Panc1 (cell line): Measurements from ENCODE around the gene KATNAL1.

ENCODE experiments used
- POLR2AphosphoS5 ChIP-seq: IDR thresholded peaks from 2 replicates; pipeline ENCODE4 v1.6.1; 2012; ENCODE audit warnings: mild to moderate bottlenecking, low read depth, low read length, moderate library complexity
- TF ChIP-seq, protein P1 (sequence below): fragments of 450-650 bp; IDR thresholded peaks from 2 replicates; pipeline ENCODE4 v1.5.1; 2017; ENCODE audit warnings: mild to moderate bottlenecking

DNA sequence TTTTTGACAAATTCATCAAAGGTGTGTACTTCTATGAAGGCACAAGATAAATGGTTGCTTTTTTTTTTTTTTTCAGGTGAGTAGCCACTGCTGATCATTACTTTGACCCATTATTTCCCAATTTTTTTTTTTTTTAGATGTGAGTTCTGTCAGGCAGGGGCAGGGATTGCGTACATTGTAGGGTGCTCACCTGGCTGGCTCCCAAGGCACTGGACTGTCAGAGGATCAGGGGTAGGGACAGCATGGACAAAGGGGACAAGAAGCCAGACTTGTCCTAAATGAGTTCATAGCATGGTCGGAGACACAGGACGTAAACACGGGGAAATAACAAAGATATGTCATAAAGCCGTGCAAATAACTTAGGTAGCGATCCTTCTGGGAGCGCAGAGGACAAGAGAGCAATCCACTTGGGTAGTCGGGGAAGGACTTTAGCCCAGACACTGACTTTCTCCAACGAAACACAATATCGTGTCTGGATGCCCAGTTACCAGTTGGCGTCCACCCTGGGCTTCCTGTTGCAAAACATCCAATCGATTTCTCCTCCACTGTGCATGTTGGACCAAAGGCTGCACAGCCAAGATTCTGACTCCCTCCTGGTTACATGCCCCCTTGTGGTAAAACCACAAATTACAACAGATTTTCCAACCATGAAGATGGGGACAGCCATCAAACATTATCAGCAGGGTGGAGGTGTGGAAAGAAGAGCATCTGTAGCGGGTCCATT lies 27.5 kb upstream of the KATNAL1 start:
- TF ChIP-seq, protein P1, sequence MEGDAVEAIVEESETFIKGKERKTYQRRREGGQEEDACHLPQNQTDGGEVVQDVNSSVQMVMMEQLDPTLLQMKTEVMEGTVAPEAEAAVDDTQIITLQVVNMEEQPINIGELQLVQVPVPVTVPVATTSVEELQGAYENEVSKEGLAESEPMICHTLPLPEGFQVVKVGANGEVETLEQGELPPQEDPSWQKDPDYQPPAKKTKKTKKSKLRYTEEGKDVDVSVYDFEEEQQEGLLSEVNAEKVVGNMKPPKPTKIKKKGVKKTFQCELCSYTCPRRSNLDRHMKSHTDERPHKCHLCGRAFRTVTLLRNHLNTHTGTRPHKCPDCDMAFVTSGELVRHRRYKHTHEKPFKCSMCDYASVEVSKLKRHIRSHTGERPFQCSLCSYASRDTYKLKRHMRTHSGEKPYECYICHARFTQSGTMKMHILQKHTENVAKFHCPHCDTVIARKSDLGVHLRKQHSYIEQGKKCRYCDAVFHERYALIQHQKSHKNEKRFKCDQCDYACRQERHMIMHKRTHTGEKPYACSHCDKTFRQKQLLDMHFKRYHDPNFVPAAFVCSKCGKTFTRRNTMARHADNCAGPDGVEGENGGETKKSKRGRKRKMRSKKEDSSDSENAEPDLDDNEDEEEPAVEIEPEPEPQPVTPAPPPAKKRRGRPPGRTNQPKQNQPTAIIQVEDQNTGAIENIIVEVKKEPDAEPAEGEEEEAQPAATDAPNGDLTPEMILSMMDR: peak; percentile 66
- TF ChIP-seq POLR2AphosphoS5: no peak
